ENCODE data around the gene LDAH.

DNA sequence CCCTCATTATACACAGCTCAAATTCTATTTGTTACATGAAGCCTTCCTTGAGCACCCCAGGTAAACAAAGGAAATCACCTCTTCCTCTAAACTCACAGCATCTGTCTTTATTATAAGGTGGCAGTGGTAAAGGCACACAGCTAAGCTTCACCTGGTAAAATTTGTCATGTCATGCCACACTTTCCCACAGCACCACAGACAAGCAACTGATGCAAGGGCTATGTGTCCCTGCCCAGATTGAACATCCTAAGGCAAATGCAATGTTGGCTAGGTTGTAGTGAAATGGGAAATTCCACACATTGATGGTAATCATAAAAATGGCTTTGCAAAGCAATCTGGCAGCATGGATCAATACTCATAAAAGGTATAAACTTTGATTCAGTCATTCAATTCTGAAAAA is 18.9 kb downstream of the LDAH start:
- TF ChIP-seq CTCF (conservative IDR thresholded peaks at IDR 0.05) (no peak), ZFX (IDR thresholded peaks at IDR 0.05) (no peak)
